ENCODE data around the gene PHLDB1.

- TF ChIP-seq POLR2A (IDR thresholded peaks at IDR 0.05; ENCODE audit: low read depth, low read length) (no peak), POLR2AphosphoS5 (IDR thresholded peaks at IDR 0.05; ENCODE audit: low read depth, low read length) (no peak), SPI1 (IDR thresholded peaks at IDR 0.05; ENCODE audit: low read depth, low read length) (no peak), TAF1 (IDR thresholded peaks at IDR 0.05; ENCODE audit: low read depth, low read length) (no peak), POU2F2 (IDR thresholded peaks at IDR 0.05; ENCODE audit: low read depth, low read length) (no peak)
Observed at GRCh38 chr11:118696673-118697226, 89.3 kb downstream of the PHLDB1 start.

Measured in GM12891 (cell line).